IMR-90 (cell line): ENCODE results near the gene FBXW8. TPM values are rescaled to one million over a fixed set of nuclear protein-coding genes. Genes with fewer than 3 reads are reported as not detected.

Experiments used
- ATAC-seq: fragments of 200-7000 bp; cut with Tn5 transposase; 2 replicates; pipeline ENCODE4 v1.9.1; 2020; ENCODE audit warnings: low read depth, mild to moderate bottlenecking, moderate library complexity
- BruUV-seq: library from RNA; stranded (reverse); fragments of 400-500 nt; replicated peaks from 2 replicates; lab custom pipeline; 2021; lab: Mats Ljungman, UMichigan
- CTCF ChIA-PET: fragments of 300-600 bp; formaldehyde crosslinking; extraction: SDS; loops from one replicate; lab custom pipeline; 2021; ENCODE audit warnings: antibody characterized with exemption; lab: Yijun Ruan, JAX
- POLR2A ChIA-PET: fragments of 300-600 bp; sonication (Branson Sonifier 250); formaldehyde crosslinking; loops from one replicate; lab custom pipeline; 2022; ENCODE audit warnings: antibody characterized with exemption; ENCODE audit not compliant: unreplicated experiment; lab: Charles Lee
- DNase-seq: peaks from one replicate; pipeline ENCODE4 v3.0.0; 2013
- H2AFZ ChIP-seq: replicated peaks from 2 replicates; pipeline ENCODE3; 2013; ENCODE audit warnings: low read length, mild to moderate bottlenecking; ENCODE audit not compliant: poor library complexity
- H2AK5ac ChIP-seq: 2 replicates; pipeline ENCODE4 v1.6.1; 2013; ENCODE audit warnings: low read depth, low read length, inconsistent platforms
- H2AK9ac ChIP-seq: replicated peaks from 2 replicates; pipeline ENCODE3; 2013; ENCODE audit warnings: mild to moderate bottlenecking, low read depth, low read length, moderate library complexity; ENCODE audit not compliant: poor library complexity
- H2BK120ac ChIP-seq: 2 replicates; pipeline ENCODE4 v1.6.1; 2013; ENCODE audit warnings: low read depth, low read length, inconsistent platforms
- H2BK15ac ChIP-seq: 3 replicates; pipeline ENCODE4 v1.6.1; 2013; ENCODE audit warnings: low read depth, low read length, inconsistent platforms
- H2BK20ac ChIP-seq: 2 replicates; pipeline ENCODE4 v1.6.1; 2013; ENCODE audit warnings: low read depth, mild to moderate bottlenecking, inconsistent platforms, low read length, moderate library complexity
- H2BK5ac ChIP-seq: 2 replicates; pipeline ENCODE4 v1.6.1; 2013; ENCODE audit warnings: mild to moderate bottlenecking, low read depth, low read length, inconsistent platforms; ENCODE audit not compliant: poor library complexity, severe bottlenecking
- H3K14ac ChIP-seq: replicated peaks from 2 replicates; pipeline ENCODE4 v1.6.1; 2013; ENCODE audit warnings: low read depth, low read length, inconsistent platforms
- H3K18ac ChIP-seq: 2 replicates; pipeline ENCODE4 v1.6.1; 2013; ENCODE audit warnings: low read depth, low read length, control low read depth
- H3K23ac ChIP-seq: 2 replicates; pipeline ENCODE4 v1.6.1; 2013; ENCODE audit warnings: low read depth, low read length, inconsistent platforms
- H3K27ac ChIP-seq: 2 replicates; pipeline ENCODE4 v1.5.1; 2013; ENCODE audit warnings: mild to moderate bottlenecking, control low read depth, low read length; ENCODE audit not compliant: insufficient read depth
- H3K27me3 ChIP-seq: 2 replicates; pipeline ENCODE4 v1.6.1; 2013; ENCODE audit warnings: low read length; ENCODE audit not compliant: control insufficient read depth, insufficient read depth
- H3K36me3 ChIP-seq: 2 replicates; pipeline ENCODE4 v1.6.1; 2013; ENCODE audit warnings: low read length, mixed read lengths; ENCODE audit not compliant: control insufficient read depth, insufficient read depth
- H3K4ac ChIP-seq: 2 replicates; pipeline ENCODE4 v1.6.1; 2013; ENCODE audit warnings: low read depth, low read length, inconsistent platforms
- H3K4me1 ChIP-seq: 2 replicates; pipeline ENCODE4 v1.6.1; 2013; ENCODE audit warnings: low read length, mixed read lengths; ENCODE audit not compliant: control insufficient read depth, insufficient read depth
- H3K4me2 ChIP-seq: 2 replicates; pipeline ENCODE4 v1.6.1; 2013; ENCODE audit warnings: low read depth, mild to moderate bottlenecking, control low read depth, low read length, moderate library complexity
- H3K4me3 ChIP-seq: 2 replicates; pipeline ENCODE4 v1.5.1; 2013; ENCODE audit warnings: low read depth, mild to moderate bottlenecking, control low read depth, low read length, moderate library complexity; ENCODE audit not compliant: insufficient read depth
- H3K56ac ChIP-seq: 2 replicates; pipeline ENCODE4 v1.6.1; 2013; ENCODE audit warnings: low read length, inconsistent platforms; ENCODE audit not compliant: insufficient read depth; ENCODE audit errors: extremely low read depth
- H3K79me1 ChIP-seq, 2 experiments: 2 replicates each; pipeline ENCODE4 v1.6.1; 2013; ENCODE audit warnings: low read length in 2 of 2, inconsistent platforms in 1 of 2, low read depth in 1 of 2
- H3K9ac ChIP-seq: 2 replicates; pipeline ENCODE4 v1.6.1; 2013; ENCODE audit warnings: low read depth, low read length, control low read depth
- H3K9me1 ChIP-seq: 2 replicates; pipeline ENCODE4 v1.6.1; 2013; ENCODE audit warnings: low read length, inconsistent platforms; ENCODE audit not compliant: insufficient read depth
- H3K9me3 ChIP-seq: 2 replicates; pipeline ENCODE4 v1.6.1; 2013; ENCODE audit warnings: low read length; ENCODE audit not compliant: control insufficient read depth, insufficient read depth
- H4K20me1 ChIP-seq: 2 replicates; pipeline ENCODE4 v1.6.1; 2013; ENCODE audit warnings: low read length, inconsistent platforms; ENCODE audit not compliant: insufficient read depth
- H4K5ac ChIP-seq: 2 replicates; pipeline ENCODE4 v1.6.1; 2013; ENCODE audit warnings: mild to moderate bottlenecking, low read depth, low read length, control low read depth
- H4K8ac ChIP-seq, 2 experiments: 2 replicates each; pipeline ENCODE4 v1.6.1; 2013; ENCODE audit warnings: low read depth in 2 of 2, low read length in 2 of 2, control low read depth in 1 of 2, inconsistent platforms in 1 of 2
- H4K91ac ChIP-seq: 2 replicates; pipeline ENCODE4 v1.6.1; 2013; ENCODE audit warnings: low read depth, low read length, inconsistent platforms; ENCODE audit not compliant: insufficient read depth
- BHLHE40 ChIP-seq: fragments of 150-350 bp; IDR thresholded peaks from 2 replicates; pipeline ENCODE4 v1.6.1; 2016; ENCODE audit warnings: mild to moderate bottlenecking, low read depth, low read length
- CEBPB ChIP-seq: IDR thresholded peaks from 2 replicates; pipeline ENCODE4 v1.6.1; 2012; ENCODE audit warnings: low read depth, low read length, improper control_type of control experiment
- CTCF ChIP-seq: conservative IDR thresholded peaks from 2 replicates; pipeline ENCODE4 v1.5.1; 2012; ENCODE audit warnings: mild to moderate bottlenecking, low read depth, low read length, improper control_type of control experiment
- ELK1 ChIP-seq: fragments of 150-350 bp; IDR thresholded peaks from 2 replicates; pipeline ENCODE4 v1.6.1; 2016; ENCODE audit warnings: low read depth, mild to moderate bottlenecking, low read length, moderate library complexity, borderline replicate concordance
- FOS ChIP-seq: fragments of 150-350 bp; IDR thresholded peaks from 2 replicates; pipeline ENCODE4 v1.6.1; 2016; ENCODE audit warnings: low read depth, low read length
- MAFK ChIP-seq: IDR thresholded peaks from 2 replicates; pipeline ENCODE4 v1.6.1; 2012; ENCODE audit warnings: low read depth, low read length, improper control_type of control experiment
- MAZ ChIP-seq: IDR thresholded peaks from 2 replicates; pipeline ENCODE4 v1.6.1; 2012; ENCODE audit warnings: low read depth, mild to moderate bottlenecking, low read length, improper control_type of control experiment, moderate library complexity, borderline replicate concordance
- MXI1 ChIP-seq: IDR thresholded peaks from 2 replicates; pipeline ENCODE4 v1.6.1; 2012; ENCODE audit warnings: low read depth, mild to moderate bottlenecking, low read length, moderate library complexity, borderline replicate concordance
- NFE2L2 ChIP-seq: fragments of 150-350 bp; IDR thresholded peaks from 2 replicates; pipeline ENCODE4 v1.6.1; 2016; ENCODE audit warnings: low read depth, mild to moderate bottlenecking, low read length
- RCOR1 ChIP-seq: IDR thresholded peaks from 2 replicates; pipeline ENCODE4 v1.6.1; 2012; ENCODE audit warnings: mild to moderate bottlenecking, low read length, improper control_type of control experiment; ENCODE audit not compliant: insufficient replicate concordance
- RFX5 ChIP-seq: IDR thresholded peaks from 2 replicates; pipeline ENCODE4 v1.8.0; 2012; ENCODE audit warnings: low read depth, mild to moderate bottlenecking, low read length, moderate library complexity
- USF2 ChIP-seq: fragments of 150-350 bp; IDR thresholded peaks from 2 replicates; pipeline ENCODE4 v1.6.1; 2017; ENCODE audit warnings: mild to moderate bottlenecking, antibody characterized with exemption, low read length, low read depth
- WGBS, 2 experiments: methylation state at CpG; one replicate each; pipeline versions ENCODE4 v1.1.5 to v1.1.7; 2013; ENCODE audit warnings: missing lambda C conversion rate in 2 of 2; ENCODE audit not compliant: insufficient read length in 1 of 2; ENCODE audit errors: extremely low coverage in 2 of 2; 5-methylcytosine and 5-hydroxymethylcytosine counted together
- dilution Hi-C: fragments of 300-500 bp; cut with HindIII; formaldehyde crosslinking; loops from one replicate; pipeline ENCODE4 v1.14.3; 2018; ENCODE audit warnings: low sequenced_read_pairs; ENCODE audit not compliant: unreplicated experiment
- in situ Hi-C: fragments of 300-500 bp; cut with MboI; formaldehyde crosslinking; loops from 3 replicates; pipeline ENCODE4 v1.14.3; 2019; ENCODE audit warnings: low sequenced_read_pairs, inconsistent platforms, mixed read lengths
- intact Hi-C: fragments of 100-400 bp; cut with micrococcal nuclease; formaldehyde crosslinking; loops from 2 replicates; pipeline ENCODE4 v1.10.0; 2022
- polyA plus RNA-seq, 3 experiments: library from polyadenylated mRNA; depleted of rRNA; stranded (reverse); fragments of >200 nt; gene quantifications; 2 replicates each; pipeline ENCODE4 v1.2.3, GENCODE V29; 2012; ENCODE audit warnings: low replicate concordance in 1 of 3
- total RNA-seq: library from RNA; depleted of rRNA; stranded (reverse); fragments of >200 nt; gene quantifications from 2 replicates; pipeline ENCODE4 v1.2.3, GENCODE V29; 2012

Gene FBXW8
- total and polyA plus RNA-seq, 2 of the 4 experiments (the other 2 are of a cell fraction) = 20.3 to 25.8 TPM

DNA sequence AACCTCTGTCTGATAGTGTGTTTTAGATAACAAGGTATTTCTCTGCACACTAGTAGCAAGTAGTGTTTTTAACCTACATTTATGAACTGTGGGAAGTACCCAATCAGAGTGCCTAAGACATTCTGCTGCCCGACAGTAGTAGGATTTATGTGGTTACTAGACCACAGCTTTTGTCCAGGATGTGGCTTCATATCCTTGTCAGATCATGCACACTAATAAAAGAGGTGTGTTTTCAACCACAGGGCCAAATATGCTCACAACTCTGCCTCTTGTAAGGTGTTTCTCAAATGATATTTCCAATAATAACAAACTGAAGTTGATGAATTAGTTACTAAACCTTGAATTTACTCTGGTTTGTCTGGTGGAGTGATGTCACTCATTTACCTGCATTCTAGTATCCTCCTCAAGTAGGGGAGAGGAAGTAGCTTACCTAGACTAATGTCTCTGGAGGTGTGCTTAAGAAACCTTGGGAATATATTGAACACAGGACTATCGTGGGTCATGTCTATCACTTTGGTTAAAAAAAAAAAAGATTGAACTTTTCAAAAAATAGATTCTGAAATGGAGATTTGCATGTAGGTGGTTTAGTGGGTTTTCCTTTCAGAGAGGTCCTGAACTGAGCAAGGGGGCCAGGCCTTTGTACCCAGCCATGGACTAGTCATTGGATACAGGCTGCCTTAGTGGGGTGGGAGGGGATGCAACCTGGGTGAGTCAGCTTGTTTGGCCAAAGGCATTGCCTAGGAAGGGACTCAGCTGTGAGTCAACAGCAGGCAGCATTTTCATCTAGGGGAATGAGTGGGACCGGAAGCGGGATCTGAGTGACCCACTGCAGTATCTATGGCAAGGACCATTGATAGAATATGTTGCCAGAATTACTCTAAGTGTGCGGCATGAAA is 14.1 kb downstream of the FBXW8 start:
- Histone ChIP-seq H3K4me1 (peaks cover 9% of the 10 kb centered on the region), H3K4ac (no peak overlapping the region), H3K27me3 (no peaks in the 10 kb centered on the region), H2AK9ac (no peak overlapping the region), H3K36me3 (peaks cover 10% of the 10 kb centered on the region), H4K91ac (no peak overlapping the region), H3K9me1 (peaks cover 27% of the 10 kb centered on the region; the same call in 1 of the 2 replicates), H3K23ac (no peak overlapping the region; the same call in 1 of the 2 replicates), H4K20me1 (peaks cover 44% of the 10 kb centered on the region), H4K5ac (no peak overlapping the region), H2BK120ac (no peak overlapping the region), H3K14ac (0 out of 2 replicates have a peak overlapping the region, but pooled peaks have one; percentile 16), H4K8ac (no peak overlapping the region), H2AFZ (peak overlapping the region; percentile 53), H2BK15ac (no peak overlapping the region), H2BK5ac (peak overlapping the region; percentile 46), H3K4me3 (no peak overlapping the region), H2BK20ac (0 out of 2 replicates have a peak overlapping the region, but pooled peaks have one; percentile 28), H3K9me3 (no peaks in the 10 kb centered on the region), H3K79me1 (peaks cover 22 to 73% of the 10 kb centered on the region in 2 experiments), H2AK5ac (no peak overlapping the region), H3K4me2 (no peak overlapping the region; the same call in 1 of the 2 replicates), H3K18ac (no peak overlapping the region), H3K56ac (no peak overlapping the region), H3K27ac (no peak overlapping the region), H3K9ac (no peak overlapping the region)
- peak; percentile 94 for ATAC-seq
- TF ChIP-seq NFE2L2 (peak; percentile 53), MAZ (0 out of 2 replicates have a peak, but pooled peaks have one; percentile 20), CEBPB (peak; percentile 68), CTCF (no peak), RFX5 (no peak), BHLHE40 (no peak), RCOR1 (no peak), ELK1 (no peak), FOS (peak; percentile 81), USF2 (no peak), MXI1 (no peak), MAFK (peak; percentile 38; the same call in 1 of the 2 replicates)
- CTCF ChIA-PET = no interaction called here
- POLR2A ChIA-PET = no interaction called here
- no TSS peak for BruUV-seq
- in situ Hi-C loops (no loop called here), intact Hi-C loops (no loop called here), dilution Hi-C loops (no loop called here)
- peak; percentile 91 for DNase-seq
- WGBS, 2 experiments = 57% methylated on average over 3 of the region's 5 CpGs; no CpG with 5 or more reads in 1 of the 2 experiments
